ENCODE measurements around the gene PFKP. TPM values are rescaled to one million over a fixed set of nuclear protein-coding genes. Genes with fewer than 3 reads are reported as not detected.

Gene PFKP
- polyA plus RNA-seq, 2 of the 4 experiments (the other 2 are of a cell fraction): 164 to 279 TPM

DNA sequence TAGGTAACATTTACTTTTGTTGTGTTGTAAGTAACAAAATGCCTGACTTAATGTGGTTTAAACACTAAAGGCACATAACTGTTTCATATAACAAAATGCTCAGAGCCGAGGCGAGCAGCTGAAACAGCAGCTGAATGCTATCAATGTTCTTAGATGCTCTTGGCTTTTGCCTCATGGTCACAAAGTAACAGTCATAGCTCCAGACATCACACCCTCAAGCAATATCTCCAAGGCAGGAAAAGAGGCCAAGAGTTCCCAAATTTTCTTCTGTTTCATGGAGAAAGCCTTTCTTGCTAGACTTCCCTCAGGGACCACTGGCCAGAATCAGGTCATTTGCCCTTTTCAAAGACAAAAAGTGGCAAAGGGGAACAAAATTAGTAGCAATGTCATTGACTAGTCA is 43.5 kb upstream of the PFKP start:
- WGBS (ENCODE audit: missing lambda C conversion rate): 17% methylated on average over 2 of the region's 2 CpGs
- Histone ChIP-seq H3K4me1 (no peaks in the 10 kb centered on the region), H3K9me3 (peaks cover 11% of the 10 kb centered on the region; the same call in 2 of the 3 replicates), H3K27ac (no peak overlapping the region), H3K4me2 (no peak overlapping the region), H3K4me3 (no peak overlapping the region)
- CTCF ChIA-PET: interaction anchor here (2.4 kb wide), 1 partner anchor 19 kb away, joined by 14 read pairs; no protein-coding TSS in a partner anchor
- TF ChIP-seq, protein P1, sequence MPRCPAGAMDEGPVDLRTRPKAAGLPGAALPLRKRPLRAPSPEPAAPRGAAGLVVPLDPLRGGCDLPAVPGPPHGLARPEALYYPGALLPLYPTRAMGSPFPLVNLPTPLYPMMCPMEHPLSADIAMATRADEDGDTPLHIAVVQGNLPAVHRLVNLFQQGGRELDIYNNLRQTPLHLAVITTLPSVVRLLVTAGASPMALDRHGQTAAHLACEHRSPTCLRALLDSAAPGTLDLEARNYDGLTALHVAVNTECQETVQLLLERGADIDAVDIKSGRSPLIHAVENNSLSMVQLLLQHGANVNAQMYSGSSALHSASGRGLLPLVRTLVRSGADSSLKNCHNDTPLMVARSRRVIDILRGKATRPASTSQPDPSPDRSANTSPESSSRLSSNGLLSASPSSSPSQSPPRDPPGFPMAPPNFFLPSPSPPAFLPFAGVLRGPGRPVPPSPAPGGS (IDR thresholded peaks at IDR 0.05): no peak
- TF ChIP-seq CHD2 (IDR thresholded peaks at IDR 0.05; ENCODE audit: low read length, partially characterized antibody) (no peak), FOSB (CRISPR knock-in tag; IDR thresholded peaks at IDR 0.05) (no peak), ZNF302 (CRISPR knock-in tag; IDR thresholded peaks at IDR 0.05) (no peak), RCOR1 (IDR thresholded peaks at IDR 0.05; ENCODE audit: low read depth, low read length) (no peak), EHMT2 (IDR thresholded peaks at IDR 0.05; ENCODE audit: low read depth) (no peak), EHF (CRISPR knock-in tag; IDR thresholded peaks at IDR 0.05) (no peak), ZFP36 (IDR thresholded peaks at IDR 0.05; ENCODE audit: borderline replicate concordance, partially characterized antibody) (no peak), RARB (CRISPR knock-in tag; IDR thresholded peaks at IDR 0.05) (no peak), HOXA7 (CRISPR knock-in tag; IDR thresholded peaks at IDR 0.05) (no peak), RFX5 (IDR thresholded peaks at IDR 0.05) (no peak)
- TF ChIP-seq, protein P2, sequence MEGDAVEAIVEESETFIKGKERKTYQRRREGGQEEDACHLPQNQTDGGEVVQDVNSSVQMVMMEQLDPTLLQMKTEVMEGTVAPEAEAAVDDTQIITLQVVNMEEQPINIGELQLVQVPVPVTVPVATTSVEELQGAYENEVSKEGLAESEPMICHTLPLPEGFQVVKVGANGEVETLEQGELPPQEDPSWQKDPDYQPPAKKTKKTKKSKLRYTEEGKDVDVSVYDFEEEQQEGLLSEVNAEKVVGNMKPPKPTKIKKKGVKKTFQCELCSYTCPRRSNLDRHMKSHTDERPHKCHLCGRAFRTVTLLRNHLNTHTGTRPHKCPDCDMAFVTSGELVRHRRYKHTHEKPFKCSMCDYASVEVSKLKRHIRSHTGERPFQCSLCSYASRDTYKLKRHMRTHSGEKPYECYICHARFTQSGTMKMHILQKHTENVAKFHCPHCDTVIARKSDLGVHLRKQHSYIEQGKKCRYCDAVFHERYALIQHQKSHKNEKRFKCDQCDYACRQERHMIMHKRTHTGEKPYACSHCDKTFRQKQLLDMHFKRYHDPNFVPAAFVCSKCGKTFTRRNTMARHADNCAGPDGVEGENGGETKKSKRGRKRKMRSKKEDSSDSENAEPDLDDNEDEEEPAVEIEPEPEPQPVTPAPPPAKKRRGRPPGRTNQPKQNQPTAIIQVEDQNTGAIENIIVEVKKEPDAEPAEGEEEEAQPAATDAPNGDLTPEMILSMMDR (IDR thresholded peaks at IDR 0.05): no peak
- TF ChIP-seq, protein P3, sequence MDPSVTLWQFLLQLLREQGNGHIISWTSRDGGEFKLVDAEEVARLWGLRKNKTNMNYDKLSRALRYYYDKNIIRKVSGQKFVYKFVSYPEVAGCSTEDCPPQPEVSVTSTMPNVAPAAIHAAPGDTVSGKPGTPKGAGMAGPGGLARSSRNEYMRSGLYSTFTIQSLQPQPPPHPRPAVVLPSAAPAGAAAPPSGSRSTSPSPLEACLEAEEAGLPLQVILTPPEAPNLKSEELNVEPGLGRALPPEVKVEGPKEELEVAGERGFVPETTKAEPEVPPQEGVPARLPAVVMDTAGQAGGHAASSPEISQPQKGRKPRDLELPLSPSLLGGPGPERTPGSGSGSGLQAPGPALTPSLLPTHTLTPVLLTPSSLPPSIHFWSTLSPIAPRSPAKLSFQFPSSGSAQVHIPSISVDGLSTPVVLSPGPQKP (IDR thresholded peaks at IDR 0.05; ENCODE audit: low read depth, low read length): no peak
- TF ChIP-seq, protein P4, sequence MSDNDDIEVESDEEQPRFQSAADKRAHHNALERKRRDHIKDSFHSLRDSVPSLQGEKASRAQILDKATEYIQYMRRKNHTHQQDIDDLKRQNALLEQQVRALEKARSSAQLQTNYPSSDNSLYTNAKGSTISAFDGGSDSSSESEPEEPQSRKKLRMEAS (IDR thresholded peaks at IDR 0.05): no peak
- TF ChIP-seq, protein P5, sequence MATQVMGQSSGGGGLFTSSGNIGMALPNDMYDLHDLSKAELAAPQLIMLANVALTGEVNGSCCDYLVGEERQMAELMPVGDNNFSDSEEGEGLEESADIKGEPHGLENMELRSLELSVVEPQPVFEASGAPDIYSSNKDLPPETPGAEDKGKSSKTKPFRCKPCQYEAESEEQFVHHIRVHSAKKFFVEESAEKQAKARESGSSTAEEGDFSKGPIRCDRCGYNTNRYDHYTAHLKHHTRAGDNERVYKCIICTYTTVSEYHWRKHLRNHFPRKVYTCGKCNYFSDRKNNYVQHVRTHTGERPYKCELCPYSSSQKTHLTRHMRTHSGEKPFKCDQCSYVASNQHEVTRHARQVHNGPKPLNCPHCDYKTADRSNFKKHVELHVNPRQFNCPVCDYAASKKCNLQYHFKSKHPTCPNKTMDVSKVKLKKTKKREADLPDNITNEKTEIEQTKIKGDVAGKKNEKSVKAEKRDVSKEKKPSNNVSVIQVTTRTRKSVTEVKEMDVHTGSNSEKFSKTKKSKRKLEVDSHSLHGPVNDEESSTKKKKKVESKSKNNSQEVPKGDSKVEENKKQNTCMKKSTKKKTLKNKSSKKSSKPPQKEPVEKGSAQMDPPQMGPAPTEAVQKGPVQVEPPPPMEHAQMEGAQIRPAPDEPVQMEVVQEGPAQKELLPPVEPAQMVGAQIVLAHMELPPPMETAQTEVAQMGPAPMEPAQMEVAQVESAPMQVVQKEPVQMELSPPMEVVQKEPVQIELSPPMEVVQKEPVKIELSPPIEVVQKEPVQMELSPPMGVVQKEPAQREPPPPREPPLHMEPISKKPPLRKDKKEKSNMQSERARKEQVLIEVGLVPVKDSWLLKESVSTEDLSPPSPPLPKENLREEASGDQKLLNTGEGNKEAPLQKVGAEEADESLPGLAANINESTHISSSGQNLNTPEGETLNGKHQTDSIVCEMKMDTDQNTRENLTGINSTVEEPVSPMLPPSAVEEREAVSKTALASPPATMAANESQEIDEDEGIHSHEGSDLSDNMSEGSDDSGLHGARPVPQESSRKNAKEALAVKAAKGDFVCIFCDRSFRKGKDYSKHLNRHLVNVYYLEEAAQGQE (IDR thresholded peaks at IDR 0.05): no peak
- DNase-seq (ENCODE audit: low read depth in 1 of 2, low spot score in 1 of 2) (no peak), ATAC-seq (no peak), FAIRE-seq (no peak)
- POLR2A ChIA-PET: no interaction called here

DNA sequence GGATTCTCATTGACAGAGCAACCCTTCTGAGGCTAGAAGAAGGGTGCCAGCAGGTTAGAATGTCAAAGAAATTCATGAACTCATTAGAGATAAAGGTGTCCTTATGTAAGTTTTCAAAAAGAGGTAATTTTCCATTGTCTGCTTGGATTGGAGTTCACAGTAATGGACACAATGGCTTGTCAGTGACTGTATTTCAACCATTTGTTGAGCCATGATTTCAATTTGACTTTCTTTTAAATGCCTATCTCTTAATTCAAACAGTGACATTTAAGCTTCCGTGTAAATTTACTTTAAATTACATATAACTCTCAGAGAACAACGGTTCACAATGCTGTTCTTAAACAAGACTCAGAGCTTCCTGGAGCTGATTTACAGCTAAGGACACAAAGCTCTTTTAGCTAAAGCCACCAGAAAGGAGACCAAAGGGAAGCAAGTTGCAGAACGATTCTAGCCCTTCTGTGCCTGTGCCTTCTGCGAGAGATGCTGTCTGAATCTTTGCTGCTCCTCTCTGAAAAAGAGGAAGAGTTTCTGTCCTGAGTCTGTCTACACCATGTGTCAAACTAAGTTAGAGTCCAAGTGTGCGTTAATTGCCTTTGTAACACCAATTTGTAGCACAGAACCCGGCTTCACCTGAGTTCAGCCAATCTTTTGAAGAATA is 42.2 kb upstream of the PFKP start:
- POLR2A ChIA-PET: no interaction called here
- FAIRE-seq: peak; percentile 39
- CTCF ChIA-PET: interaction anchor here (2.4 kb wide), 1 partner anchor 18 kb away, joined by 14 read pairs; no protein-coding TSS in a partner anchor

More for the DNA sequence above, 42.2 kb upstream of the PFKP start:
- Histone ChIP-seq H3K4me3 (no peak overlapping the region), H3K4me2 (no peak overlapping the region), H3K9me3 (peaks cover 11% of the 10 kb centered on the region; the same call in 2 of the 3 replicates), H3K27ac (no peak overlapping the region), H3K4me1 (no peaks in the 10 kb centered on the region)
- DNase-seq (ENCODE audit: low read depth in 1 of 2, low spot score in 1 of 2) (no peak), ATAC-seq (no peak)
- TF ChIP-seq, protein P6, sequence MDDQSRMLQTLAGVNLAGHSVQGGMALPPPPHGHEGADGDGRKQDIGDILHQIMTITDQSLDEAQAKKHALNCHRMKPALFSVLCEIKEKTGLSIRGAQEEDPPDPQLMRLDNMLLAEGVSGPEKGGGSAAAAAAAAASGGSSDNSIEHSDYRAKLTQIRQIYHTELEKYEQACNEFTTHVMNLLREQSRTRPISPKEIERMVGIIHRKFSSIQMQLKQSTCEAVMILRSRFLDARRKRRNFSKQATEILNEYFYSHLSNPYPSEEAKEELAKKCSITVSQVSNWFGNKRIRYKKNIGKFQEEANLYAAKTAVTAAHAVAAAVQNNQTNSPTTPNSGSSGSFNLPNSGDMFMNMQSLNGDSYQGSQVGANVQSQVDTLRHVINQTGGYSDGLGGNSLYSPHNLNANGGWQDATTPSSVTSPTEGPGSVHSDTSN (IDR thresholded peaks at IDR 0.05): no peak
- TF ChIP-seq PHF8 (IDR thresholded peaks at IDR 0.05; ENCODE audit: borderline replicate concordance, low read depth): no peak
- TF ChIP-seq CEBPB (IDR thresholded peaks at IDR 0.05): no peak
- TF ChIP-seq, protein P7, sequence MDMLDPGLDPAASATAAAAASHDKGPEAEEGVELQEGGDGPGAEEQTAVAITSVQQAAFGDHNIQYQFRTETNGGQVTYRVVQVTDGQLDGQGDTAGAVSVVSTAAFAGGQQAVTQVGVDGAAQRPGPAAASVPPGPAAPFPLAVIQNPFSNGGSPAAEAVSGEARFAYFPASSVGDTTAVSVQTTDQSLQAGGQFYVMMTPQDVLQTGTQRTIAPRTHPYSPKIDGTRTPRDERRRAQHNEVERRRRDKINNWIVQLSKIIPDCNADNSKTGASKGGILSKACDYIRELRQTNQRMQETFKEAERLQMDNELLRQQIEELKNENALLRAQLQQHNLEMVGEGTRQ (IDR thresholded peaks at IDR 0.05): no peak
- TF ChIP-seq SMC3 (IDR thresholded peaks at IDR 0.05): no peak
- TF ChIP-seq POLR2AphosphoS2 (conservative IDR thresholded peaks at IDR 0.05; ENCODE audit: low read length): no peak
- TF ChIP-seq EHF (CRISPR knock-in tag; IDR thresholded peaks at IDR 0.05): no peak
- TF ChIP-seq CBX2 (IDR thresholded peaks at IDR 0.05; ENCODE audit: borderline replicate concordance, low read depth): no peak
- no peak for TF ChIP-seq RAD21 (conservative IDR thresholded peaks at IDR 0.05 in 1 of 2, IDR thresholded peaks at IDR 0.05 in 1 of 2)
- 28% methylated on average over 6 of the region's 6 CpGs for WGBS (ENCODE audit: missing lambda C conversion rate)

Measured in A549 (cell line).